Measurements from ENCODE around the gene NUP93. TPM values are rescaled to one million over a fixed set of nuclear protein-coding genes. Genes with fewer than 3 reads are reported as not detected.

The NUP93 gene
- total RNA-seq, 1 experiment from 2014 or later = 144 TPM

GRCh38 chr16:56876048-56876447, 146.1 kb downstream of the NUP93 start:
- TF ChIP-seq POLR2AphosphoS5 (IDR thresholded peaks at IDR 0.05; ENCODE audit: low read depth, low read length) (no peak), JUND (IDR thresholded peaks at IDR 0.05) (no peak), SP1 (IDR thresholded peaks at IDR 0.05; ENCODE audit: low read depth) (no peak), EZH2phosphoT487 (IDR thresholded peaks at IDR 0.05; ENCODE audit: borderline replicate concordance) (no peak), ZBTB33 (IDR thresholded peaks at IDR 0.05; ENCODE audit: extremely low read depth, insufficient replicate concordance, low read length) (no peak), REST (IDR thresholded peaks at IDR 0.05; ENCODE audit: low read depth) (no peak), EZH2 (IDR thresholded peaks at IDR 0.05) (no peak), SIN3A (IDR thresholded peaks at IDR 0.05; ENCODE audit: low read depth) (no peak), MAX (IDR thresholded peaks at IDR 0.05) (no peak), CEBPB (IDR thresholded peaks at IDR 0.05; ENCODE audit: low read depth) (no peak), FOSL1 (IDR thresholded peaks at IDR 0.05; ENCODE audit: low read depth) (no peak), TCF7L2 (IDR thresholded peaks at IDR 0.05; ENCODE audit: borderline replicate concordance, extremely low read depth, insufficient read depth, insufficient read length) (no peak), ELF1 (IDR thresholded peaks at IDR 0.05; ENCODE audit: borderline replicate concordance, low read depth) (no peak), YY1 (IDR thresholded peaks at IDR 0.05; ENCODE audit: extremely low read depth, insufficient replicate concordance, low read depth, low read length) (no peak), POLR2A (IDR thresholded peaks at IDR 0.05; ENCODE audit: borderline replicate concordance, extremely low read depth, insufficient read depth, insufficient read length) (no peak)
- TF ChIP-seq, protein P1, sequence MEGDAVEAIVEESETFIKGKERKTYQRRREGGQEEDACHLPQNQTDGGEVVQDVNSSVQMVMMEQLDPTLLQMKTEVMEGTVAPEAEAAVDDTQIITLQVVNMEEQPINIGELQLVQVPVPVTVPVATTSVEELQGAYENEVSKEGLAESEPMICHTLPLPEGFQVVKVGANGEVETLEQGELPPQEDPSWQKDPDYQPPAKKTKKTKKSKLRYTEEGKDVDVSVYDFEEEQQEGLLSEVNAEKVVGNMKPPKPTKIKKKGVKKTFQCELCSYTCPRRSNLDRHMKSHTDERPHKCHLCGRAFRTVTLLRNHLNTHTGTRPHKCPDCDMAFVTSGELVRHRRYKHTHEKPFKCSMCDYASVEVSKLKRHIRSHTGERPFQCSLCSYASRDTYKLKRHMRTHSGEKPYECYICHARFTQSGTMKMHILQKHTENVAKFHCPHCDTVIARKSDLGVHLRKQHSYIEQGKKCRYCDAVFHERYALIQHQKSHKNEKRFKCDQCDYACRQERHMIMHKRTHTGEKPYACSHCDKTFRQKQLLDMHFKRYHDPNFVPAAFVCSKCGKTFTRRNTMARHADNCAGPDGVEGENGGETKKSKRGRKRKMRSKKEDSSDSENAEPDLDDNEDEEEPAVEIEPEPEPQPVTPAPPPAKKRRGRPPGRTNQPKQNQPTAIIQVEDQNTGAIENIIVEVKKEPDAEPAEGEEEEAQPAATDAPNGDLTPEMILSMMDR (IDR thresholded peaks at IDR 0.05 in 2 of 3, conservative IDR thresholded peaks at IDR 0.05 in 1 of 3; ENCODE audit: borderline replicate concordance in 1 of 3, insufficient read depth in 1 of 3, low read depth in 2 of 3, low read length in 2 of 3) = no peak
- no TSS peak for BruUV-seq (replicated peaks)

More at GRCh38 chr16:56876048-56876447, 146.1 kb downstream of the NUP93 start:
- Histone ChIP-seq H3K4me1 (ENCODE audit: control insufficient read depth in 1 of 2, insufficient read depth in 2 of 2, low read length in 2 of 2) (no peaks in the 10 kb centered on the region; a peak in 1 of 4 replicates), H3K36me3 (ENCODE audit: control insufficient read depth in 1 of 2, insufficient read depth in 2 of 2, low read length in 2 of 2) (no peaks in the 10 kb centered on the region), H2AFZ (ENCODE audit: low read depth, low read length, poor library complexity, severe bottlenecking) (no peak overlapping the region), H3K79me2 (ENCODE audit: insufficient read depth, low read length) (no peaks in the 10 kb centered on the region), H3K27me3 (ENCODE audit: insufficient read depth, low read length) (no peaks in the 10 kb centered on the region), H3K9ac (ENCODE audit: low read length) (no peak overlapping the region), H3K9me3 (ENCODE audit: control insufficient read depth in 1 of 2, insufficient read depth in 1 of 2, low read depth in 1 of 2, low read length in 2 of 2) (no peaks in the 10 kb centered on the region), H4K20me1 (ENCODE audit: insufficient read depth) (no peaks in the 10 kb centered on the region), H3K9me2 (ENCODE audit: insufficient read depth) (no peaks in the 10 kb centered on the region), H3K4me3 (replicated peaks in 1 of 2; ENCODE audit: low read depth in 1 of 2, low read length in 2 of 2) (no peak overlapping the region), H3K4me2 (ENCODE audit: low read length) (no peak overlapping the region), H3K27ac (ENCODE audit: low read depth, low read length) (no peak overlapping the region)
- ATAC-seq (no peak), DNase-seq (ENCODE audit: low read depth, low spot score) (no peak)
- ChIA-PET RAD21 (ENCODE audit: low non-redundant PET in 1 of 2, low total read pairs in 2 of 2, uncharacterized antibody in 2 of 2, unreplicated experiment in 2 of 2) (no interaction called here), CTCF (no interaction called here), POLR2A (no interaction called here)
- intact Hi-C loops (cut with micrococcal nuclease) = no loop called here

Measured in HCT116 (cell line).